Measurements from ENCODE around the gene CRB1. TPM values are rescaled to one million over a fixed set of nuclear protein-coding genes. Genes with fewer than 3 reads are reported as not detected.
"Not testable (repeated sequence)": the region's sequence is repeated elsewhere in the genome, so short reads cannot be mapped to it uniquely, and the experiment has no call there.

Gene CRB1
- total RNA-seq, 1 experiment from 2014 or later, result 0.30 TPM

GRCh38 chr1:197374428-197374827 lies 106.4 kb downstream of the CRB1 start:
- in situ Hi-C loops (cut with HindIII; ENCODE audit: low pct_unique_long_range_greater_than_20kb, low sequenced_read_pairs), result no loop called here
- DNase-seq (ENCODE audit: low read depth), result no peak

GRCh38 chr1:197384471-197384870 lies 116.4 kb downstream of the CRB1 start:
- in situ Hi-C loops (cut with HindIII; ENCODE audit: low pct_unique_long_range_greater_than_20kb, low sequenced_read_pairs), result no loop called here
- no peak for DNase-seq (ENCODE audit: low read depth)

- in situ Hi-C loops (cut with HindIII; ENCODE audit: low pct_unique_long_range_greater_than_20kb, low sequenced_read_pairs), result no loop called here
Observed at GRCh38 chr1:197388801-197389200, 120.7 kb downstream of the CRB1 start.

GRCh38 chr1:197390856-197391255 lies 122.8 kb downstream of the CRB1 start:
- in situ Hi-C loops (cut with HindIII; ENCODE audit: low pct_unique_long_range_greater_than_20kb, low sequenced_read_pairs), result no loop called here
- DNase-seq (ENCODE audit: low read depth), result no peak

More at GRCh38 chr1:197388801-197389200, 120.7 kb downstream of the CRB1 start:
- no peak for DNase-seq (ENCODE audit: low read depth)

GRCh38 chr1:197391303-197392226 lies 123.5 kb downstream of the CRB1 start:
- DNase-seq (ENCODE audit: low read depth), result no peak
- in situ Hi-C loops (cut with HindIII; ENCODE audit: low pct_unique_long_range_greater_than_20kb, low sequenced_read_pairs), result no loop called here

- no peak for DNase-seq (ENCODE audit: low read depth)
- in situ Hi-C loops (cut with HindIII; ENCODE audit: low pct_unique_long_range_greater_than_20kb, low sequenced_read_pairs), result no loop called here
Observed at GRCh38 chr1:197392541-197392940, 124.5 kb downstream of the CRB1 start.

GRCh38 chr1:197393105-197393504 lies 125.1 kb downstream of the CRB1 start:
- no peak for DNase-seq (ENCODE audit: low read depth)
- in situ Hi-C loops (cut with HindIII; ENCODE audit: low pct_unique_long_range_greater_than_20kb, low sequenced_read_pairs), result no loop called here

GRCh38 chr1:197393772-197394171 lies 125.7 kb downstream of the CRB1 start:
- DNase-seq (ENCODE audit: low read depth), result no peak
- in situ Hi-C loops (cut with HindIII; ENCODE audit: low pct_unique_long_range_greater_than_20kb, low sequenced_read_pairs), result no loop called here

- in situ Hi-C loops (cut with HindIII; ENCODE audit: low pct_unique_long_range_greater_than_20kb, low sequenced_read_pairs), result no loop called here
- no peak for DNase-seq (ENCODE audit: low read depth)
Observed at GRCh38 chr1:197394831-197395608, 127.0 kb downstream of the CRB1 start.

- no peak for DNase-seq (ENCODE audit: low read depth)
- in situ Hi-C loops (cut with HindIII; ENCODE audit: low pct_unique_long_range_greater_than_20kb, low sequenced_read_pairs), result no loop called here
Observed at GRCh38 chr1:197397895-197398294, 129.8 kb downstream of the CRB1 start.

GRCh38 chr1:197399755-197400521 lies 131.9 kb downstream of the CRB1 start:
- in situ Hi-C loops (cut with HindIII; ENCODE audit: low pct_unique_long_range_greater_than_20kb, low sequenced_read_pairs), result no loop called here
- peak; percentile 54 for DNase-seq (ENCODE audit: low read depth)

- no peak for DNase-seq (ENCODE audit: low read depth)
- in situ Hi-C loops (cut with HindIII; ENCODE audit: low pct_unique_long_range_greater_than_20kb, low sequenced_read_pairs), result no loop called here
Observed at GRCh38 chr1:197400522-197400902, 132.5 kb downstream of the CRB1 start.

- DNase-seq (ENCODE audit: low read depth), result no peak
- in situ Hi-C loops (cut with HindIII; ENCODE audit: low pct_unique_long_range_greater_than_20kb, low sequenced_read_pairs), result no loop called here
Observed at GRCh38 chr1:197402189-197402588, 134.1 kb downstream of the CRB1 start.

- DNase-seq (ENCODE audit: low read depth); in situ Hi-C loops (cut with HindIII; ENCODE audit: low pct_unique_long_range_greater_than_20kb, low sequenced_read_pairs): not testable (repeated sequence)
Observed at GRCh38 chr1:197404774-197405173, 136.7 kb downstream of the CRB1 start.

- in situ Hi-C loops (cut with HindIII; ENCODE audit: low pct_unique_long_range_greater_than_20kb, low sequenced_read_pairs); DNase-seq (ENCODE audit: low read depth): not testable (repeated sequence)
Observed at GRCh38 chr1:197405614-197406013, 137.6 kb downstream of the CRB1 start.

- no peak for DNase-seq (ENCODE audit: low read depth)
- in situ Hi-C loops (cut with HindIII; ENCODE audit: low pct_unique_long_range_greater_than_20kb, low sequenced_read_pairs), result no loop called here
Observed at GRCh38 chr1:197413564-197413963, 145.5 kb downstream of the CRB1 start.

- no peak for DNase-seq (ENCODE audit: low read depth)
- in situ Hi-C loops (cut with HindIII; ENCODE audit: low pct_unique_long_range_greater_than_20kb, low sequenced_read_pairs), result no loop called here
Observed at GRCh38 chr1:197415221-197415620, 147.2 kb downstream of the CRB1 start.

- DNase-seq (ENCODE audit: low read depth), result no peak
- in situ Hi-C loops (cut with HindIII; ENCODE audit: low pct_unique_long_range_greater_than_20kb, low sequenced_read_pairs), result no loop called here
Observed at GRCh38 chr1:197418693-197419092, 150.6 kb downstream of the CRB1 start.

- peak; percentile 52 for DNase-seq (ENCODE audit: low read depth)
- in situ Hi-C loops (cut with HindIII; ENCODE audit: low pct_unique_long_range_greater_than_20kb, low sequenced_read_pairs), result no loop called here
Observed at GRCh38 chr1:197422993-197423392, 154.9 kb downstream of the CRB1 start.

Measured in Caki2 (cell line).